ENCODE data around the gene JAML.
"Not testable (repeated sequence)": the region's sequence is repeated elsewhere in the genome, so short reads cannot be mapped to it uniquely, and the experiment has no call there.

JAML gene

GRCh38 chr11:118192817-118193216 lies 32.0 kb downstream of the JAML start:
- DNase-seq = not testable (repeated sequence)

- not testable (repeated sequence) for DNase-seq
Observed at GRCh38 chr11:118190942-118191506, 33.8 kb downstream of the JAML start.

GRCh38 chr11:118186346-118187107 lies 38.3 kb downstream of the JAML start:
- DNase-seq = peak; percentile 38

- peak; percentile 64 for DNase-seq
Observed at GRCh38 chr11:118184784-118185579, 39.8 kb downstream of the JAML start.

GRCh38 chr11:118183691-118184090 lies 41.1 kb downstream of the JAML start:
- not testable (repeated sequence) for DNase-seq

- DNase-seq = peak; percentile 69
Observed at GRCh38 chr11:118180300-118180703, 44.5 kb downstream of the JAML start.

GRCh38 chr11:118176778-118177134 lies 48.1 kb downstream of the JAML start:
- DNase-seq = no peak

- DNase-seq = no peak
Observed at GRCh38 chr11:118175993-118176777, 48.6 kb downstream of the JAML start, which contains the start of gene SCN2B. TSS of gene SCN2B (minus strand) at chr11:118176639. CDS start at chr11:118176431, 208 bp downstream.

- no peak for DNase-seq
Observed at GRCh38 chr11:118175031-118175992, 49.5 kb downstream of the JAML start.

- no peak for DNase-seq
Observed at GRCh38 chr11:118174006-118174567, 50.7 kb downstream of the JAML start.

- no peak for DNase-seq
Observed at GRCh38 chr11:118172356-118172755, 52.5 kb downstream of the JAML start.

GRCh38 chr11:118171269-118172062 lies 53.3 kb downstream of the JAML start:
- DNase-seq = peak; percentile 86

GRCh38 chr11:118170882-118171268 lies 53.9 kb downstream of the JAML start:
- DNase-seq = no peak

GRCh38 chr11:118170231-118170630 lies 54.6 kb downstream of the JAML start:
- no peak for DNase-seq

- DNase-seq = no peak
Observed at GRCh38 chr11:118169300-118170140, 55.3 kb downstream of the JAML start.

- no peak for DNase-seq
Observed at GRCh38 chr11:118168751-118169150, 56.1 kb downstream of the JAML start.

- no peak for DNase-seq
Observed at GRCh38 chr11:118168316-118168715, 56.5 kb downstream of the JAML start.

GRCh38 chr11:118167906-118168305 lies 56.9 kb downstream of the JAML start:
- no peak for DNase-seq

- DNase-seq = no peak
Observed at GRCh38 chr11:118167253-118167652, 57.6 kb downstream of the JAML start.

- no peak for DNase-seq
Observed at GRCh38 chr11:118166641-118167040, 58.2 kb downstream of the JAML start.
